Measurements from ENCODE around the gene MIER2.
A peak's percentile ranks its signal among the peaks of the same experiment; 100 is the strongest.
"Not testable (repeated sequence)": the region's sequence is repeated elsewhere in the genome, so short reads cannot be mapped to it uniquely, and the experiment has no call there.

MIER2 gene

GRCh38 chr19:344625-345319 lies at the start of gene MIER2:
MIER2 (minus strand) TSS chr19:344796; CDS start chr19:344782, 14 bp downstream.
- peak in 57 of 58 donors; percentile 15 to 89 (median 80) for DNase-seq

GRCh38 chr19:393560-393959 lies 49.0 kb upstream of the MIER2 start:
- not testable (repeated sequence) for DNase-seq

- DNase-seq: no peak
Observed at GRCh38 chr19:392375-392970, 47.9 kb upstream of the MIER2 start.

- DNase-seq: no peak
Observed at GRCh38 chr19:391726-392374, 47.3 kb upstream of the MIER2 start.

DNA sequence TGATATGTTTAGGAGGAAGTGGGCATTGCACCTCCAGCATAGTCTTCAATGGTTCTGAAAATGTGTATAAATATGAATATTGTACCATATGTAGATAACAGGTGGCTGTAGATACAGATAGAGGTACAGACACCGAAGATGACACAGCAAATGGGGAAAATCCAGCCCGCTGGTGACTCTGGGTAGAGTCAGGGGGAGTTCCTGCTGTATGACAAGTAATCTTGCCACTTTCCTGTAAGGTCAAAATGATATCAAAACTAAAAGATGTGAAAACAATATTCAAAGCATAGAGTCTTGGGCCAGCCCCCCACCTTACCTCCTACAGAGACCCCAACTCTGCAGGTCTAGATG lies 46.6 kb upstream of the MIER2 start:
- DNase-seq: no peak

GRCh38 chr19:390386-391206 lies 46.0 kb upstream of the MIER2 start:
- no peak for DNase-seq

- no peak for DNase-seq
Observed at GRCh38 chr19:389935-390289, 45.3 kb upstream of the MIER2 start.

GRCh38 chr19:389255-389934 lies 44.8 kb upstream of the MIER2 start:
- no peak for DNase-seq

DNA sequence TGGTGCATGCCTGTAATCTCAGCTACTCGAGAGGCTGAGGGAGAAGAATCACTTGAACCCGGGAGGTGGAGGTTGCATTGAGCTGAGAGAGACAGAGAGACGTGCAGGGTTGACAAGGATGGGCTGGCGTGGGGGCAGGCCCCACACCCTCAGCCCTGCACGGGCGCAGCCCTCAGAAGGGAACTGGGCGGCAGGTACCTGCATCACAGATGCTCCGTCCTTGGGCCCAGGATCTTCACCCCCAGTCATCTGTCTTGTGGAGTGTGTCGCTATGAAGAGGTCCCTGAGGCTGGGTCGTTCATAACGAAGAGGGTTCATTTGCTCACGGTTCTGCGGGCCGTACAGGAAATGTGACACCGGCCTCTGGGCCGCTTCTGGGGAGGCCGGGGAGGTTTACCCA lies 44.1 kb upstream of the MIER2 start:
- no peak for DNase-seq

DNA sequence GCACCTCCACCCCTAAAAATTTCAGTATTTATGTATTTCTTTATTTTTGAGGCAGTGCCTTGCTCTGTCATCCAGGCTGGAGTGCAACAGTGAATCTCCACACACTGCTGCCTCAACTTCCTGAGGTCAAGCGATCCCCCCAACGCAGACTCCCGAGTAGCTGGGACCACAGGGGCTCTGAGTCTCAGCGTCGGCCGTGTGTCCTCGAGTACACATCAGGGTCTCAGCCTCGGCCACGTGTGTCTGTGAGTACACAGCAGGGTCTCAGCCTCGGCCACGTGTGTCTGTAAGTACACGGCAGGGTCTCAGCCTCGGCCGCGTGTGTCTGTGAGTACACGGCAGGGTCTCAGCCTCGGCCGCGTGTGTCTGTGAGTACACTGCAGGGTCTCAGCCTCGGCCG lies 43.2 kb upstream of the MIER2 start:
- DNase-seq: no peak

DNA sequence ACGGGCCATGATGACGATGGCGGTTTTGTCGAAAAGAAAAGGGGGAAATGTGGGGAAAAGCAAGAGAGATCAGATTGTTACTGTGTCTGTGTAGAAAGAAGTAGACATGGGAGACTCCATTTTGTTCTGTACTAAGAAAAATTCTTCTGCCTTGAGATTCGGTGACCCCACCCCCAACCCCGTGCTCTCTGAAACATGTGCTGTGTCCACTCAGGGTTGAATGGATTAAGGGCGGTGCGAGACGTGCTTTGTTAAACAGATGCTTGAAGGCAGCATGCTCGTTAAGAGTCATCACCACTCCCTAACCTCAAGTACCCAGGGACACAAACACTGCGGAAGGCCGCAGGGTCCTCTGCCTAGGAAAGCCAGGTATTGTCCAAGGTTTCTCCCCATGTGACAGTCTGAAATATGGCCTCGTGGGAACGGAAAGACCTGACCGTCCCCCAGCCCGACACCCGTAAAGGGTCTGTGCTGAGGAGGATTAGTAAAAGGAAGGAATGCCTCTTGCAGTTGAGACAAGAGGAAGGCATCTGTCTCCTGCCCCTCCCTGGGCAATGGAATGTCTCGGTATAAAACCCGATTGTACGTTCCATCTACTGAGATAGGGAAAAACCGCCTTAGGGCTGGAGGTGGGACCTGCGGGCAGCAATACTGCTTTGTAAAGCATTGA lies 42.2 kb upstream of the MIER2 start:
- not testable (repeated sequence) for DNase-seq

DNA sequence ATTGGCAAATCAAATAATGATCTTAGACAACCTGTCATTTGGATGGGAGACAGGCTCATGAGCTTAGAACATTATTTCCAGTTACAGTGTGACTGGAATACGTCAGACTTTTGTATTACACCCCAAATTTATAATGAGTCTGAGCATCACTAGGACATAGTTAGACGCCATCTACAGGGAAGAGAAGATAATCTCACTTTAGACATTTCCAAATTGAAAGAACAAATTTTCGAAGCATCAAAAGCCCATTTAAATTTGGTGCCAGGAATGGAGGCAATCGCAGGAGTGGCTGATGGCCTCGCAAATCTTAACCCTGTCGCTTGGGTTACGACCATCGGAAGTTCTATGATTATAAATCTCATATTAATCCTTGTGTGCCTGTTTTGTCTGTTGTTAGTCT lies 41.6 kb upstream of the MIER2 start:
- DNase-seq: not testable (repeated sequence)

GRCh38 chr19:384799-385169 lies 40.2 kb upstream of the MIER2 start:
- DNase-seq: no peak

DNA sequence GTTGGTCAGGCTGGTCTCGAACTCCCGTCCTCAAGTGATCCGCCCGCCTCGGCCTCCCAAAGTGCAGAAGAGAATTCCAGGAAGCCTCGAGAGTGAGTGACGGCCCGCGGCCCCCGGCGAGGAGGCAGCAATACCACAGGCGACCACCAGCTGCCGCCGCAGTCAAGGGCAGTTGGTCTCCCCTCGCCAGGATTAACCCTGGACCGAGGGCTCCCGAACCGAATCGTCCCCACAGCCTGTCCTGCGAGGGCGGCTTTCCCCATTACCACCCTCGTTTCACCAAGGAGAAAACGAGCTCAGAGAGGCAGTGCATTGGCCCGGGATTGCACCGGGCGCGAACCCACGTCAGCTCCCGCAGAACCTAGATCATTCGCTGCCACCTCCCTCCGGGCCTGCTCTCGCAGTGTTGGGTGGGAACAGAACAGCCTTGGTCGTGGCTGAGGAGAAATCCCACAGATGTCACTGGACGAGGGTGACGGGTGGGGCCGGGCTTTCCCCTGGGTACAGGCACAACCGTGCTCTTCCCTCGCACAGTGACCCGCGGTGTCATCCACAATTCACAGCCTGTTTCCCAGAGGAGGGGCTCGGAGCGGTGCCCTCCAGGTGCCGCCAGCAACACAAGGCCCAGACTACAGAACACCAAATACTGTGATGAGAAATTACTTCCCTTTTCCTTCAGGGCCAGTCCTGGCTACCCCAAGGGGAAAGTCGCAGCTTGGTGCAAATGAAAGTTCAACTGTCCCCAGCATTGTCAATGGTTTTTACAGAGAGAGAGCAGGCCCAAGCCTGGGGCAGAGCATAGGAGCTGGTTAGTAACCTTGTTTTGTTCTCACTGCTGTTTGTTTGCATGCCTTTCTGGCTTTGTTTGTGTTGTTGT lies 39.6 kb upstream of the MIER2 start:
- peak in 4 of 58 donors; percentile 12 to 28 (median 24) for DNase-seq

- no peak for DNase-seq
Observed at GRCh38 chr19:383040-383439, 38.4 kb upstream of the MIER2 start.

DNA sequence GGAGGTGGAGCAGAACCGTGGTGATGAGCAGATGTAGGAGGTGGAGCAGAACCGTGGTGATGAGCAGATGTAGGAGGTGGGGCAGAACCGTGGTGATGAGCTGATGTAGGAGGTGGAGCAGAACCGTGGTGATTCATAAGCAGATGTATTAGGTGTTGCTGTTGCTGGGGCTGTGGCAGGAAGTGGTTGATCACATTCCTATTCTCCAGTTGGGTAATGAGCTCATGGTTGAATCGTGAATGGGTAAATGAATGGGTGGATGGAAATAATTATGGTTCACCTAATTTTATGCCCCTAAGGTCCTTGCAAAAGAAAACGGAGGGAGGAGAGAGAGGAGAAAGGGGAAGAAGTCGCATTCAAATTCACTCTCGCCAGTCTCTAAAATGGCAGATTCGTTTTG lies 38.0 kb upstream of the MIER2 start:
- DNase-seq: not testable (repeated sequence)

DNA sequence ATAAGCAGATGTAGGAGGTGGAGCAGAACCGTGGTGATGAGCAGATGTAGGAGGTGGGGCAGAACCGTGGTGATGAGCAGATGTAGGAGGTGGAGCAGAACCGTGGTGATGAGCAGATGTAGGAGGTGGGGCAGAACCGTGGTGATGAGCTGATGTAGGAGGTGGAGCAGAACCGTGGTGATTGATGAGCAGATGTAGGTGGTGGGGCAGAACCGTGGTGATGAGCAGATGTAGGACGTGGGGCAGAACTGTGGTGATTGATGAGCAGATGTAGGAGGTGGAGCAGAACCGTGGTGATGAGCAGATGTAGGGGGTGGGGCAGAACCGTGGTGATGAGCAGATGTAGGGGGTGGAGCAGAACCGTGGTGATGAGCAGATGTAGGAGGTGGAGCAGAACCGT lies 37.3 kb upstream of the MIER2 start:
- DNase-seq: not testable (repeated sequence)

DNA sequence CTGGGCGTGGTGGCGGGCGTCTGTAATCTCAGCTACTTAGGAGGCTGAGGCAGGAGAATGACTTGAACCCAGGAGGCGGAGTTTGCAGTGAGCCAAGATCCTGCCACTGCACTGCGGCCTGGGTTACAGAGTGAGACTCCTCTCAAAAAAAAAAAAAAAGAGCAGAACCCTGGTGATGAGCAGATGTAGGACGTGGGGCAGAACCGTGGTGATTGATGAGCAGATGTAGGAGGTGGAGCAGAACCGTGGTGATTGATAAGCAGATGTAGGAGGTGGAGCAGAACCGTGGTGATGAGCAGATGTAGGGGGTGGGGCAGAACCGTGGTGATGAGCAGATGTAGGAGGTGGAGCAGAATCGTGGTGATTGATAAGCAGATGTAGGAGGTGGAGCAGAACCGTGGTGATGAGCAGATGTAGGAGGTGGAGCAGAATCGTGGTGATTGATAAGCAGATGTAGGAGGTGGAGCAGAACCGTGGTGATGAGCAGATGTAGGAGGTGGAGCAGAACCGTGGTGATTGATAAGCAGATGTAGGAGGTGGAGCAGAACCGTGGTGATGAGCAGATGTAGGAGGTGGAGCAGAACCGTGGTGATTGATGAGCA lies 36.1 kb upstream of the MIER2 start:
- DNase-seq: not testable (repeated sequence)

- DNase-seq: no peak
Observed at GRCh38 chr19:379796-380195, 35.2 kb upstream of the MIER2 start.
